Endothelial cell of umbilical vein (primary cell): ENCODE results near the gene LIN54. TPM values are rescaled to one million over a fixed set of nuclear protein-coding genes. Genes with fewer than 3 reads are reported as not detected.

Source experiments
- BruUV-seq: library from RNA; stranded (reverse); fragments of 400-500 nt; replicated peaks from 2 replicates; lab custom pipeline; 2021; lab: Mats Ljungman, UMichigan
- CTCF ChIA-PET: fragments of 300-600, 350-600 bp; sonication (Branson Sonifier 250); formaldehyde crosslinking; loops from one replicate; lab custom pipeline; 2021; ENCODE audit warnings: antibody characterized with exemption, inconsistent platforms; lab: Charles Lee
- POLR2A ChIA-PET: fragments of 300-600, 350-600 bp; sonication (Branson Sonifier 250); formaldehyde crosslinking; loops from one replicate; lab custom pipeline; 2021; ENCODE audit warnings: antibody characterized with exemption, inconsistent platforms; lab: Charles Lee
- DNase-seq: peaks from one replicate; pipeline ENCODE4 v3.0.0-alpha.2; 2011; ENCODE audit warnings: low read depth, low spot score
- FAIRE-seq: peaks from 2 replicates; lab custom pipeline; 2011; peaks lifted over from hg19 to GRCh38; lab: Jason Lieb, UNC
- H2AFZ ChIP-seq: 2 replicates; pipeline ENCODE4 v1.6.0; 2012; ENCODE audit warnings: low read depth, low read length, control low read depth, inconsistent platforms
- H3K27ac ChIP-seq: 2 replicates; pipeline ENCODE4 v1.5.1; 2011; ENCODE audit warnings: low read depth, mild to moderate bottlenecking, control low read depth, low read length, moderate library complexity; ENCODE audit not compliant: insufficient read depth
- H3K27me3 ChIP-seq, 2 experiments: 2 replicates each; pipeline versions ENCODE4 v1.6.0 to v1.6.1; 2011; ENCODE audit warnings: low read length in 2 of 2, mixed read lengths in 1 of 2; ENCODE audit not compliant: control insufficient read depth in 2 of 2, insufficient read depth in 2 of 2
- H3K36me3 ChIP-seq, 2 experiments: 2 replicates in 1 of 2; 3 replicates in 1 of 2; pipeline ENCODE4 v1.5.1; 2011; ENCODE audit warnings: low read length in 2 of 2, mild to moderate bottlenecking in 1 of 2, moderate library complexity in 1 of 2; ENCODE audit not compliant: control insufficient read depth in 2 of 2, insufficient read depth in 2 of 2; ENCODE audit errors: extremely low read depth in 1 of 2
- H3K4me1 ChIP-seq: 3 replicates; pipeline ENCODE4 v1.5.1; 2011; ENCODE audit warnings: mild to moderate bottlenecking, low read length; ENCODE audit not compliant: control insufficient read depth, insufficient read depth; ENCODE audit errors: extremely low read depth
- H3K4me2 ChIP-seq: 2 replicates; pipeline ENCODE4 v1.6.1; 2011; ENCODE audit warnings: low read length, control low read depth, mixed read lengths; ENCODE audit not compliant: insufficient read depth
- H3K4me3 ChIP-seq, 3 experiments: fragments of 200-600 bp in 1 of 3; sonication (generic), shearing (Covaris generic) in 1 of 3; replicated peaks in 1 of 3; 2 replicates each; pipeline ENCODE4 v1.5.1; 2011 to 2016; ENCODE audit warnings: control low read depth in 3 of 3, low read length in 3 of 3, mild to moderate bottlenecking in 2 of 3, inconsistent platforms in 1 of 3, low read depth in 1 of 3, moderate library complexity in 1 of 3; ENCODE audit not compliant: insufficient read depth in 1 of 3
- H3K79me2 ChIP-seq: 2 replicates; pipeline ENCODE4 v1.6.0; 2012; ENCODE audit warnings: low read length, inconsistent platforms; ENCODE audit not compliant: control insufficient read depth, insufficient read depth
- H3K9ac ChIP-seq: replicated peaks from 2 replicates; pipeline ENCODE3; 2011; ENCODE audit warnings: low read length, control low read depth; ENCODE audit not compliant: insufficient read depth; ENCODE audit errors: extremely low read depth
- H3K9me1 ChIP-seq: replicated peaks from 3 replicates; pipeline ENCODE4 v1.6.0; 2011; ENCODE audit warnings: mild to moderate bottlenecking, low read length; ENCODE audit not compliant: control insufficient read depth, insufficient read depth; ENCODE audit errors: extremely low read depth
- H3K9me3 ChIP-seq: replicated peaks from 2 replicates; pipeline ENCODE4 v1.5.1; 2012; ENCODE audit warnings: low read length, inconsistent platforms; ENCODE audit not compliant: control insufficient read depth, insufficient read depth
- H4K20me1 ChIP-seq: replicated peaks from 2 replicates; pipeline ENCODE3; 2011; ENCODE audit warnings: mild to moderate bottlenecking, low read length; ENCODE audit not compliant: control insufficient read depth, insufficient read depth; ENCODE audit errors: extremely low read depth
- EZH2 ChIP-seq: IDR thresholded peaks from 2 replicates; pipeline ENCODE4 v1.6.1; 2012; ENCODE audit warnings: borderline replicate concordance, low read depth, mild to moderate bottlenecking, moderate library complexity, low read length, inconsistent platforms; ENCODE audit not compliant: severe bottlenecking
- FOS ChIP-seq: IDR thresholded peaks from 2 replicates; pipeline ENCODE4 v1.6.1; 2011; ENCODE audit warnings: mild to moderate bottlenecking, low read length, moderate library complexity, borderline replicate concordance; ENCODE audit not compliant: insufficient read depth
- GATA2 ChIP-seq: IDR thresholded peaks from 2 replicates; pipeline ENCODE4 v1.7.0; 2011; ENCODE audit warnings: low read depth, mild to moderate bottlenecking, moderate library complexity, mixed read lengths, low read length; ENCODE audit not compliant: insufficient read length, insufficient read depth
- JUN ChIP-seq: IDR thresholded peaks from 2 replicates; pipeline ENCODE4 v1.6.1; 2011; ENCODE audit warnings: borderline replicate concordance, low read depth; ENCODE audit not compliant: insufficient read length, insufficient read depth
- MYC ChIP-seq: IDR thresholded peaks from one replicate; pipeline ENCODE4 v1.6.1; 2011; ENCODE audit warnings: mild to moderate bottlenecking, low read depth, low read length
- POLR2A ChIP-seq: IDR thresholded peaks from 2 replicates; pipeline ENCODE4 v1.6.1; 2012; ENCODE audit warnings: low read depth, mild to moderate bottlenecking, control low read depth, low read length
- POLR2AphosphoS5 ChIP-seq: IDR thresholded peaks from 2 replicates; pipeline ENCODE4 v1.6.1; 2012; ENCODE audit warnings: low read depth, mild to moderate bottlenecking, control low read depth, low read length, moderate library complexity; ENCODE audit not compliant: insufficient read depth
- dilution Hi-C: fragments of 300-500 bp; cut with MboI; formaldehyde crosslinking; loops from one replicate; pipeline ENCODE4 v1.15.0; 2019; ENCODE audit warnings: low sequenced_read_pairs; ENCODE audit not compliant: extremely low pct_ligation_motif_present
- intact Hi-C: fragments of 100-400 bp; cut with micrococcal nuclease; formaldehyde crosslinking; loops from one replicate; pipeline ENCODE4 v1.10.0; 2022
- polyA plus RNA-seq, 4 experiments: library from polyadenylated mRNA; depleted of rRNA in 3 of 4; stranded (reverse) in 3 of 4; unstranded in 1 of 4; fragments of >200 nt; gene quantifications; 2 replicates each; pipeline versions ENCODE4 v1.2.1 to v1.2.3, GENCODE V29; 2011 to 2012; ENCODE audit warnings: missing spikeins in 1 of 4
- total RNA-seq: library from RNA; stranded (reverse); gene quantifications from 2 replicates; pipeline ENCODE4 v1.2.3, GENCODE V29; 2021
- TF ChIP-seq, protein P1 (sequence below), 2 donors: IDR thresholded peaks; 1 replicate in 1 of 2; 2 replicates in 1 of 2; pipeline ENCODE4 v1.5.1; 2011; ENCODE audit warnings: low read length in 2 of 2, mild to moderate bottlenecking in 2 of 2, moderate library complexity in 2 of 2, control low read depth in 1 of 2, inconsistent platforms in 1 of 2, low read depth in 1 of 2; ENCODE audit not compliant: insufficient read depth in 1 of 2; ENCODE audit errors: extremely low read depth in 1 of 2
- TF ChIP-seq, protein P2 (sequence below): IDR thresholded peaks from 2 replicates; pipeline ENCODE4 v1.6.1; 2011; ENCODE audit not compliant: insufficient read depth, insufficient read length

Gene LIN54
- total and polyA plus RNA-seq, 2 donors (not counting 3 experiments of a cell fraction or from before 2014, with no cell fraction given), result 6.2 to 15.7 TPM

DNA sequence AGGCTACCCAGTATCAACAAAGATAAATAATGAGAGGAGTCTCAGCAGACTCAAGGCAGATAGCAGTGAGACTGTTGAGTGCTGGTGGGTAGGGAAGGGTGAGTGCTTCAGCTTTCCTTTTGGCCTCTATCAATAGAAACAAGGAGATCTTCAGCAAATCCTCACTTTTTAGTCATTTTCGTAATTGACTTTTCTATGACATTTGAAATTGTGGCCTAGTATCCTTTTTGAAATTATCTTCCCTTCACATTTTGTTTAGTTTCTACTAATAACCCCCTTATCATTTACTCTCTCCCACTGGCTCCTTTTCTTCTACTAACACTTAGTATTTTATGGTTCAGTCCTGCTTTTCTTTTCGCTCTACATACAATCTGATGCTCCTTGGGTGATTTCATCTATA, 44.9 kb downstream of the LIN54 start:
- no peak for TF ChIP-seq JUN
- TF ChIP-seq, protein P1, sequence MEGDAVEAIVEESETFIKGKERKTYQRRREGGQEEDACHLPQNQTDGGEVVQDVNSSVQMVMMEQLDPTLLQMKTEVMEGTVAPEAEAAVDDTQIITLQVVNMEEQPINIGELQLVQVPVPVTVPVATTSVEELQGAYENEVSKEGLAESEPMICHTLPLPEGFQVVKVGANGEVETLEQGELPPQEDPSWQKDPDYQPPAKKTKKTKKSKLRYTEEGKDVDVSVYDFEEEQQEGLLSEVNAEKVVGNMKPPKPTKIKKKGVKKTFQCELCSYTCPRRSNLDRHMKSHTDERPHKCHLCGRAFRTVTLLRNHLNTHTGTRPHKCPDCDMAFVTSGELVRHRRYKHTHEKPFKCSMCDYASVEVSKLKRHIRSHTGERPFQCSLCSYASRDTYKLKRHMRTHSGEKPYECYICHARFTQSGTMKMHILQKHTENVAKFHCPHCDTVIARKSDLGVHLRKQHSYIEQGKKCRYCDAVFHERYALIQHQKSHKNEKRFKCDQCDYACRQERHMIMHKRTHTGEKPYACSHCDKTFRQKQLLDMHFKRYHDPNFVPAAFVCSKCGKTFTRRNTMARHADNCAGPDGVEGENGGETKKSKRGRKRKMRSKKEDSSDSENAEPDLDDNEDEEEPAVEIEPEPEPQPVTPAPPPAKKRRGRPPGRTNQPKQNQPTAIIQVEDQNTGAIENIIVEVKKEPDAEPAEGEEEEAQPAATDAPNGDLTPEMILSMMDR (IDR thresholded peaks at IDR 0.05; ENCODE audit: extremely low read depth in 1 of 2, insufficient read depth in 1 of 2, low read depth in 1 of 2, low read length in 2 of 2), result no peak
- TF ChIP-seq POLR2A, result no peak
- TF ChIP-seq GATA2, result no peak
- no peak for TF ChIP-seq MYC
- TF ChIP-seq POLR2AphosphoS5, result no peak
- no peak for TF ChIP-seq FOS
- no peak for TF ChIP-seq EZH2
- TF ChIP-seq, protein P2, sequence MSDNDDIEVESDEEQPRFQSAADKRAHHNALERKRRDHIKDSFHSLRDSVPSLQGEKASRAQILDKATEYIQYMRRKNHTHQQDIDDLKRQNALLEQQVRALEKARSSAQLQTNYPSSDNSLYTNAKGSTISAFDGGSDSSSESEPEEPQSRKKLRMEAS, result no peak
- no peaks in the 10 kb centered on the region for H3K9me1 ChIP-seq
- no peaks in the 10 kb centered on the region for H3K79me2 ChIP-seq
- ChIA-PET POLR2A (no interaction called here), CTCF (interaction anchor here (1.0 to 1.3 kb wide), 2 partner anchors 19 to 88 kb away, joined by 3 to 4 read pairs; no protein-coding TSS in a partner anchor)
- no peak for DNase-seq
- intact Hi-C loops, result no loop called here
- H3K27me3 ChIP-seq, result no peaks in the 10 kb centered on the region
- dilution Hi-C loops, result no loop called here
- no peak overlapping the region for H3K27ac ChIP-seq
- H3K9ac ChIP-seq, result no peak overlapping the region
- no TSS peak for BruUV-seq
- no peak for FAIRE-seq
- peaks cover 0 to 3% of the 10 kb centered on the region in 2 experiments for H3K36me3 ChIP-seq
- H3K4me1 ChIP-seq, result no peaks in the 10 kb centered on the region
- H3K4me3 ChIP-seq, result no peak overlapping the region
- H2AFZ ChIP-seq, result no peak overlapping the region
- H4K20me1 ChIP-seq, result no peaks in the 10 kb centered on the region
- no peaks in the 10 kb centered on the region for H3K9me3 ChIP-seq
- no peak overlapping the region for H3K4me2 ChIP-seq
